Fibroblast of mammary gland (primary cell): ENCODE measurements around the gene RALGPS1.

ENCODE experiments used
- DNase-seq: peaks from one replicate; pipeline ENCODE4 v3.0.0-alpha.2; 2010; ENCODE audit warnings: low read depth
- H3K4me3 ChIP-seq: 2 replicates; pipeline ENCODE4 v1.5.1; 2011; ENCODE audit warnings: low read depth, mild to moderate bottlenecking, low read length, moderate library complexity; ENCODE audit not compliant: control insufficient read depth
- TF ChIP-seq, protein P1 (sequence below): conservative IDR thresholded peaks from 2 replicates; pipeline ENCODE4 v1.5.1; 2011; ENCODE audit warnings: low read depth, low read length, inconsistent platforms; ENCODE audit not compliant: control insufficient read depth, insufficient read depth

RALGPS1 gene

DNA sequence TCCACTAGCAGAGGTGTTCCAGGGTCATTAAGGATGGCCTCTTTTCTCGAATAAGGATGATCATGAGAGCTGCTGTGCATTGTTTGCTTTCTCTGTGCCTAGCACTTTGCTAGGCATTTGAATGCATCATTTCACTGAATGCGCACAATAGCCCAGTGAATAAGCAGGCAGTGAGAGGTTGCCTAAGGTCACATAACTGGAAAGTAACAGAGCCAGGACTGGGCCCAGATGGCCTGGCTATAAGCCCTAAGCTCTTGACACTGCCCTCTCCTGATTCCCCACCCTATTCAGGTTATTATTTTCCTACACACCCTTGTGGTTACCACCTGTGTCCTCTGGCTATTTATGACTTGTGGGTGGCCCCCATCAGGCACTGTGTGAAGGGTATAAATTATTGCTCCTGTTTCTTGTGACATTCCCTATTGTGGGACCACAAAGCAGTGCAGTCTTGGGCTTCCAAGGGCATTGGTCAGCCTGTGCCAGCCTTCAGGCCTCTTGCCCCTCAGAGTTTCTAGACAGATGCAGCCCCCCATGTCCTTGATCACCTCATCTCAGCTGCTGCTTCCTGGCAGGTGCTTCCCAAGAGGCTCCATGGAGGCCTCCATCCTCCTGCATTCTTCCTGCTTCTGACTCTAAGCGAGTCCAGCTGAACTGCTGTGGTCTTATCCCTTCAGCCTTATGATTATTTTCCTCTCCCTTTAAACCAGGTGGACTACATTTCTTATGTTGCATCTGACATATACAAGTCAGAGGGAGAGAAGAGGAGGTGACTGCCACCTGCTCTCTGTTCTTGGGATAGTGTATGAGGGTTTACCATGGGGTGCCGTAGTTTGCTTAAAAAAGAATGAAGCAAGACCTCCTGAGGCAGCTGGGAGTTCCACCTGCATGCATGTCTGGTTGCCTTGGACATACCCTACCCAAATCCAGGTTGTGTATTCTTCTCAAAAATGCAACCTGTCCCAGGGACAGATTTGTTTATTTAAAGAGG, 160.3 kb downstream of the RALGPS1 start:
- no peak overlapping the region for H3K4me3 ChIP-seq
- DNase-seq: no peak
- TF ChIP-seq, protein P1, sequence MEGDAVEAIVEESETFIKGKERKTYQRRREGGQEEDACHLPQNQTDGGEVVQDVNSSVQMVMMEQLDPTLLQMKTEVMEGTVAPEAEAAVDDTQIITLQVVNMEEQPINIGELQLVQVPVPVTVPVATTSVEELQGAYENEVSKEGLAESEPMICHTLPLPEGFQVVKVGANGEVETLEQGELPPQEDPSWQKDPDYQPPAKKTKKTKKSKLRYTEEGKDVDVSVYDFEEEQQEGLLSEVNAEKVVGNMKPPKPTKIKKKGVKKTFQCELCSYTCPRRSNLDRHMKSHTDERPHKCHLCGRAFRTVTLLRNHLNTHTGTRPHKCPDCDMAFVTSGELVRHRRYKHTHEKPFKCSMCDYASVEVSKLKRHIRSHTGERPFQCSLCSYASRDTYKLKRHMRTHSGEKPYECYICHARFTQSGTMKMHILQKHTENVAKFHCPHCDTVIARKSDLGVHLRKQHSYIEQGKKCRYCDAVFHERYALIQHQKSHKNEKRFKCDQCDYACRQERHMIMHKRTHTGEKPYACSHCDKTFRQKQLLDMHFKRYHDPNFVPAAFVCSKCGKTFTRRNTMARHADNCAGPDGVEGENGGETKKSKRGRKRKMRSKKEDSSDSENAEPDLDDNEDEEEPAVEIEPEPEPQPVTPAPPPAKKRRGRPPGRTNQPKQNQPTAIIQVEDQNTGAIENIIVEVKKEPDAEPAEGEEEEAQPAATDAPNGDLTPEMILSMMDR: no peak

DNA sequence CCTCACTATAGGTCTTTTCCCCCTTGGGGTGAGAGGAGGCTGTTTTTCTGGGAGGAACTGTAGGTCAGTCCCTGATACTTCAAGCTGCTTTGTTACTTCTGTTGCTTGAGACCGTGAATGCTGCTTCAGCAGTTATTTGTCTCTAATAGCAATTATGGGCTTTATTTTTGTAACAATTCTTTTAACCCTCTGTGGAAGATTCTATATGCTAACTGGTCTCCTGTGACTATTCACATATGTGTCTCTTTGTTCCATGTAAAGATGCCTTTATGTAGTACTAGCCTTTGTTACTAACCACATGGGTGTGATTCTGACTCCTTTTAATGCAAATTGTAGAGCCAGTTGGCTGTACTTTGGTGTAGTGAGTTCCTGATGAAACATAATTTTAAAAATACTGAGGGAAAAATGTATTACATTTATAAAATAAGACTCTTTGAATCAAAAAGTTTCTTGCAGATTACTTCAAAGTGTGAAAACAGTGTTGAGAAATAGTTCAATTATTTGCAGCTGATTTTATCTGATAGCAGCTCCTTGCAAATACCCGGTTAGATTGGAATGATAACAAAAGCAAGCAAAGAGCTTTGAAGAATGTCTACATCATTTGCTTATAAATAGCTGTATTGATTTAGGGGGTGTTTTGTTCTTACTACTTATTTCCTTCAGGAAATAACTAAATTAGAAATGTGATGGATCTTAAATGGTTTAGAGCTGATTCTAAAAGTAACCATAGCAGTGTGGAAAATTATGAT, 161.2 kb downstream of the RALGPS1 start:
- DNase-seq: no peak
- TF ChIP-seq, protein P1: no peak
- no peak overlapping the region for H3K4me3 ChIP-seq

DNA sequence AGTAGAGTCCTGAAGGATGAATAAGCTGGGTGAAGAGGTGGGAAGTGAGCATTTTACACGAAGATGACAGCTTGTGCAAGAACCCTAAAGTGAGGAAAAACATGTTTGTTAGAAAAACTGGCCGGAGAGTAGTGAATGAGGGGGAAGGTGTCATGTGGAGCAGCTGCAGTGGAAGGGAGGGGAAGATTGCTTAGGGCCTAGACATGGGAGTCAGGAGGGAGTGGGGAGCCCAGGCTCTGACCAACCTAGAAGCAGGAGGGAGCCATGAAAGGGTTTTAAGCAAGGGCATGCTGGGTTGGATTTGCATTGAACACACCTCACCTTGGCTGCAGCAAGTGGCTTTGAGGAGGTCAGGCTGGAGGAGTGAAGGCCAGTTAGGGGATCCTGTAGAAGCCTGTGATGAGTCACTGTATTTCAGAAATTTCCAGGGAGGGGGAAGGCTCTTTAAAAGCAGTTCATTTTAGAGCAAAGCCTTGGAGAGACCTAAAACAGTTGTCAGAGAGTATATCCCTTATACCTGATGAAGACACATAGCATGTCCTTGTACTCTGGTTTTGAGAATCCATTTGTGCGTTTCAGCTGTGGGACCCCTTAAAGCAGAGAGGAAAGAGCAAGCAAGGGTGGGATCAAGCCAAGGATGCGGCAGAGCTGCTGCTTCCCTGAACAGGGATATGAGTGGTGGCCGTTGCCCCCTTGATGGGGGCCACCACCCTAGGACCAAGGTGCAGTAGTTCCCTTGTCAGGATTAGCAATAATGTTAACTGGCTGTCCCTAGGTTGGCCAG, 162.5 kb downstream of the RALGPS1 start:
- TF ChIP-seq, protein P1: no peak
- no peak overlapping the region for H3K4me3 ChIP-seq
- no peak for DNase-seq

DNA sequence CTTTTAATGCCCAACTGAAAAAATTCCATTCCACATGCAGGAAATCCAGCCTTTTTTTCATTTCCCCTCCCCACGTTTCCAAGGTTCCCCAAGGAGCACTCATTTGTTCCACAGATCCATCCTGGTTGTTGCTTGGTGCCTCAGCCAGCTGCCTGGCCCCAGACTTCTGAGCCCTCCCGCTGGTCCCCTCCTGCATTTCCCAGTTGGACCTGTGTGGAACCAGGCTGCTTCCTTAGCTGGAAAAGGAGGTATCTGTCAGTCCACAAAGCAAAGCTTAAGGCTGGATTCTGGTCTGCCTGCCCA, 163.0 kb downstream of the RALGPS1 start:
- no peak for DNase-seq
- TF ChIP-seq, protein P1: no peak
- H3K4me3 ChIP-seq: no peak overlapping the region

DNA sequence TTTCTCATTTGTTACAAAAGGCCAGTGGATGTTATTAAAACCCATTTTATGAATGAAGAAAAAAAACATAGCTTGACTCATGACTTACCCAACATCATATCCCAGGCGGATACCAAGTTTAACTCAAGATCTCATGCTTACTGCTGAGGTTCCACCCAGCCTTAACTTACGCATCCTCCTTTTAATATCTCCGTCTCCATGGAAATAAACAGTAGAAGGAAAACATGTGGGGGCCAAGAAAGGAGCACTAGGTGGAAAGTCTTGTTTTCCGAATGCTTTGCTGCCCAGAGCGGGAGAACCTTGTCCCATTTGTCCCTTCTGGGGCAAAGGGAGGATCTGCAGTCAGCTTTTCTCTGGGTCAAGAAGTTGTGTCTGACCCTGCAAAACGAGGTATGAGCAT, 163.8 kb downstream of the RALGPS1 start:
- no peak for DNase-seq
- H3K4me3 ChIP-seq: no peak overlapping the region
- TF ChIP-seq, protein P1: no peak

DNA sequence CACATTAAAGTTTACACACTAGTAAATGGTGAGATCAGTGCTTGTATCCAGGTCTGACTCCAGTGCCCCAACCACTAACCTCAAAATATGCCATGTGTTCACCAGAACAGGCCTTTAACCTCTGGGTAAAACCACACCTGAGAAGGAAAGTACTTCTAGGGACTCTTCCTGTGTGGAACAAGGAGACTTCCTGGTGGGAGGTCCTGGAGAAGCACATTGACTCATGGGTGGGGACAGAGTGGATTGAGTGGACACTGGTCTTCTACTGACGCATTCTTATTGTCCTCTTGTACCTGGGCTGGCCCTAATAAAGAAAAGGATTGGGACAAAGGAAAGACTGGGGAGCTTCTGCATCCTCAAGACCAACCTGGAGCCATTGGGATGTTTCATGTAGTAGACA, 164.4 kb downstream of the RALGPS1 start:
- no peak for DNase-seq
- TF ChIP-seq, protein P1: no peak
- H3K4me3 ChIP-seq: no peak overlapping the region
